SK-N-SH (cell line): ENCODE data around the gene FMO4. TPM values are rescaled to one million over a fixed set of nuclear protein-coding genes. Genes with fewer than 3 reads are reported as not detected.

Experiments used
- CTCF ChIA-PET: fragments of 300-600, 350-600 bp; formaldehyde crosslinking; extraction: SDS; loops from one replicate; lab custom pipeline; 2021; lab: Yijun Ruan, JAX
- POLR2A ChIA-PET: fragments of 350-600 bp; sonication (Branson Sonifier 250); formaldehyde crosslinking; extraction: SDS; loops from one replicate; lab custom pipeline; 2020; ENCODE audit warnings: antibody characterized with exemption, inconsistent platforms; lab: Yijun Ruan, JAX
- DNase-seq: peaks from one replicate; pipeline ENCODE4 v3.0.0; 2012
- H2AFZ ChIP-seq: fragments of 200-600 bp; sonication (generic); 2 replicates; pipeline ENCODE4 v1.8.1; 2016; ENCODE audit warnings: antibody characterized with exemption, mild to moderate bottlenecking, low read depth
- H3F3A ChIP-seq: fragments of 200-600 bp; sonication (generic); replicated peaks from 2 replicates; pipeline ENCODE3; 2016; ENCODE audit warnings: antibody characterized with exemption, mild to moderate bottlenecking; ENCODE audit not compliant: insufficient read depth
- H3K27ac ChIP-seq, 2 experiments: fragments of 200-500 bp in 1 of 2; fragments of 200-600 bp in 1 of 2; sonication (Bioruptor generic) in 1 of 2; sonication (generic), shearing (Covaris generic) in 1 of 2; 2 replicates each; pipeline versions ENCODE4 v1.5.1 to v1.6.1; 2014 to 2016; ENCODE audit warnings: low read depth in 2 of 2, inconsistent platforms in 1 of 2, low read length in 1 of 2, mild to moderate bottlenecking in 1 of 2, mixed read lengths in 1 of 2
- H3K27me3 ChIP-seq: fragments of 200-600 bp; sonication (generic), shearing (Covaris generic); 2 replicates; pipeline ENCODE4 v1.6.1; 2016; ENCODE audit warnings: mixed run types; ENCODE audit not compliant: insufficient read depth
- H3K36me3 ChIP-seq, 2 experiments: fragments of 200-500 bp in 1 of 2; fragments of 200-600 bp in 1 of 2; sonication (Bioruptor generic) in 1 of 2; sonication (generic) in 1 of 2; replicated peaks in 1 of 2; 2 replicates each; pipeline versions ENCODE3 to v1.5.1; 2014 to 2016; ENCODE audit warnings: low read length in 1 of 2, mild to moderate bottlenecking in 1 of 2; ENCODE audit not compliant: insufficient read depth in 2 of 2, control insufficient read depth in 1 of 2
- H3K4me1 ChIP-seq, 2 experiments: fragments of 200-500 bp in 1 of 2; fragments of 200-600 bp in 1 of 2; sonication (Bioruptor generic) in 1 of 2; sonication (generic), shearing (Covaris generic) in 1 of 2; 2 replicates each; pipeline versions ENCODE4 v1.5.1 to v1.6.1; 2014 to 2016; ENCODE audit warnings: low read depth in 1 of 2, low read length in 1 of 2, mixed run types in 1 of 2; ENCODE audit not compliant: insufficient read depth in 2 of 2, control insufficient read depth in 1 of 2
- H3K4me2 ChIP-seq: fragments of 200-600 bp; sonication (generic), shearing (Covaris generic); 2 replicates; pipeline ENCODE4 v1.6.1; 2017; ENCODE audit warnings: mixed run types
- H3K4me3 ChIP-seq, 2 experiments: fragments of 200-500 bp in 1 of 2; fragments of 200-600 bp in 1 of 2; sonication (Bioruptor generic) in 1 of 2; sonication (generic), shearing (Covaris generic) in 1 of 2; 2 replicates each; pipeline versions ENCODE4 v1.5.1 to v1.8.1; 2014 to 2016; ENCODE audit warnings: low read depth in 2 of 2, inconsistent platforms in 1 of 2, low read length in 1 of 2, mild to moderate bottlenecking in 1 of 2, mixed read lengths in 1 of 2, moderate library complexity in 1 of 2
- H3K79me2 ChIP-seq: fragments of 200-600 bp; sonication (generic); 2 replicates; pipeline ENCODE4 v1.8.1; 2017; ENCODE audit warnings: mild to moderate bottlenecking; ENCODE audit not compliant: insufficient read depth
- H3K9ac ChIP-seq: fragments of 200-600 bp; sonication (generic); 2 replicates; pipeline ENCODE4 v1.6.1; 2017; ENCODE audit warnings: mixed run types
- H3K9me2 ChIP-seq: fragments of 200-600 bp; sonication (generic); 2 replicates; pipeline ENCODE4 v1.6.1; 2017; ENCODE audit warnings: mixed run types
- H3K9me3 ChIP-seq: fragments of 200-600 bp; sonication (generic); 2 replicates; pipeline ENCODE4 v1.6.1; 2017; ENCODE audit warnings: mixed run types, mild to moderate bottlenecking, moderate library complexity
- H4K20me1 ChIP-seq: fragments of 200-600 bp; sonication (generic); 2 replicates; pipeline ENCODE4 v1.6.1; 2017; ENCODE audit warnings: mild to moderate bottlenecking, mixed run types; ENCODE audit not compliant: insufficient read depth
- EZH2phosphoT487 ChIP-seq: fragments of 200-600 bp; sonication (generic); IDR thresholded peaks from 2 replicates; pipeline ENCODE4 v1.6.1; 2017; ENCODE audit warnings: low read depth, mixed run types, mild to moderate bottlenecking, antibody characterized with exemption, moderate library complexity, borderline replicate concordance
- FOSL2 ChIP-seq: IDR thresholded peaks from 2 replicates; pipeline ENCODE4 v1.4.0; 2012; ENCODE audit warnings: low read depth, mild to moderate bottlenecking, moderate library complexity, borderline replicate concordance
- FOXJ3 ChIP-seq: sonication (generic); formaldehyde crosslinking; IDR thresholded peaks from 2 replicates; pipeline ENCODE4 v1.5.1; 2020; ENCODE audit warnings: mild to moderate bottlenecking, missing genetic modification reagents
- IRF3 ChIP-seq: fragments of 150-350 bp; IDR thresholded peaks from 2 replicates; pipeline ENCODE4 v1.6.1; 2016; ENCODE audit warnings: mild to moderate bottlenecking, low read depth, low read length
- MAX ChIP-seq: IDR thresholded peaks from 2 replicates; pipeline ENCODE4 v1.4.0; 2012; ENCODE audit warnings: low read depth
- MEF2A ChIP-seq: IDR thresholded peaks from 2 replicates; pipeline ENCODE4 v1.4.0; 2012; ENCODE audit warnings: low read depth, borderline replicate concordance
- MXI1 ChIP-seq: IDR thresholded peaks from 2 replicates; pipeline ENCODE4 v1.6.1; 2012; ENCODE audit warnings: mild to moderate bottlenecking, low read depth, low read length, improper control_type of control experiment
- NRF1 ChIP-seq: IDR thresholded peaks from 2 replicates; pipeline ENCODE4 v1.6.1; 2012; ENCODE audit warnings: low read depth, mild to moderate bottlenecking, low read length
- PBX3 ChIP-seq: IDR thresholded peaks from 2 replicates; pipeline ENCODE4; 2012
- RAD21 ChIP-seq: IDR thresholded peaks from 2 replicates; pipeline ENCODE4 v1.6.1; 2012; ENCODE audit warnings: mild to moderate bottlenecking, low read length
- RFX5 ChIP-seq: IDR thresholded peaks from 2 replicates; pipeline ENCODE4 v1.6.1; 2012; ENCODE audit warnings: mild to moderate bottlenecking, improper control_type of control experiment, low read length
- RXRA ChIP-seq: IDR thresholded peaks from 2 replicates; pipeline ENCODE4 v1.4.0; 2012; ENCODE audit warnings: low read depth, mild to moderate bottlenecking, borderline replicate concordance
- TAF1 ChIP-seq: IDR thresholded peaks from 2 replicates; pipeline ENCODE4 v1.6.1; 2012; ENCODE audit warnings: low read depth, mild to moderate bottlenecking, low read length, moderate library complexity, borderline replicate concordance
- TCF12 ChIP-seq: IDR thresholded peaks from 2 replicates; pipeline ENCODE4 v1.4.0; 2012
- USF1 ChIP-seq: IDR thresholded peaks from 2 replicates; pipeline ENCODE4 v1.4.0; 2012; ENCODE audit warnings: low read depth, borderline replicate concordance
- YY1 ChIP-seq: IDR thresholded peaks from 2 replicates; pipeline ENCODE4 v1.4.0; 2012; ENCODE audit warnings: low read depth, mild to moderate bottlenecking
- WGBS: methylation state at CpG from one replicate; pipeline ENCODE4 v1.1.6; 2017; ENCODE audit warnings: low lambda C conversion rate; 5-methylcytosine and 5-hydroxymethylcytosine counted together
- polyA plus RNA-seq, 3 experiments: library from polyadenylated mRNA; depleted of rRNA; stranded (reverse); fragments of >200 nt; gene quantifications; 2 replicates each; pipeline ENCODE4 v1.2.3, GENCODE V29; 2012

The FMO4 gene
- polyA plus RNA-seq, 1 of the 3 experiments (the other 2 are of a cell fraction): 1.6 TPM

GRCh38 chr1:171352554-171352953 lies 38.6 kb downstream of the FMO4 start (continued):
- TF ChIP-seq MEF2A: no peak
- no peak for TF ChIP-seq NRF1
- TF ChIP-seq, all 33 proteins: peak for 0

- Histone ChIP-seq H3K36me3 (no peaks in the 10 kb centered on the region), H3K9ac (no peak overlapping the region), H3K27ac (no peak overlapping the region; a peak in 1 of 4 replicates), H3F3A (peaks cover 4% of the 10 kb centered on the region), H4K20me1 (no peaks in the 10 kb centered on the region), H3K4me2 (no peak overlapping the region), H3K79me2 (no peaks in the 10 kb centered on the region), H3K4me3 (no peak overlapping the region), H2AFZ (no peak overlapping the region; the same call in 1 of the 2 replicates), H3K9me2 (no peaks in the 10 kb centered on the region), H3K4me1 (no peaks in the 10 kb centered on the region), H3K9me3 (no peaks in the 10 kb centered on the region), H3K27me3 (no peaks in the 10 kb centered on the region)
- 44% methylated on average over 3 of the region's 3 CpGs for WGBS
- POLR2A ChIA-PET: no interaction called here
- CTCF ChIA-PET: no interaction called here
- TF ChIP-seq MXI1 (no peak), EZH2phosphoT487 (no peak), FOXJ3 (no peak), FOSL2 (peak; percentile 50; the same call in 1 of the 2 replicates), MAX (0 out of 2 replicates have a peak, but pooled peaks have one; percentile 14), RXRA (no peak), USF1 (no peak), YY1 (no peak), RFX5 (no peak), NRF1 (no peak), IRF3 (no peak), PBX3 (no peak), RAD21 (no peak), TCF12 (peak; percentile 40; the same call in 1 of the 2 replicates), TAF1 (no peak)
- DNase-seq: no peak
Observed at GRCh38 chr1:171355727-171356126, 41.7 kb downstream of the FMO4 start.
